D721Med (cell line): ENCODE results near the gene DCDC2.

Source experiments
- DNase-seq: peaks from one replicate; pipeline ENCODE4 v3.0.0; 2011; ENCODE audit warnings: low spot score; ENCODE audit not compliant: insufficient read length
- FAIRE-seq: peaks from 2 replicates; lab custom pipeline; 2011; peaks lifted over from hg19 to GRCh38; lab: Jason Lieb, UNC
- CTCF ChIP-seq: IDR thresholded peaks from 2 replicates; pipeline ENCODE4 v1.5.1; 2012; ENCODE audit warnings: mild to moderate bottlenecking, control low read depth; ENCODE audit not compliant: insufficient read depth; ENCODE audit errors: missing control alignments

The DCDC2 gene

GRCh38 chr6:24154121-24154520 lies 203.7 kb downstream of the DCDC2 start:
- FAIRE-seq (no peak), DNase-seq (no peak)
- no peak for TF ChIP-seq CTCF

GRCh38 chr6:24152014-24152413 lies 205.8 kb downstream of the DCDC2 start:
- FAIRE-seq: no peak
- no peak for DNase-seq
- TF ChIP-seq CTCF: no peak

- no peak for FAIRE-seq
- DNase-seq: no peak
These were observed 208.0 kb downstream of the DCDC2 start for GRCh38 chr6:24149836-24150235.

GRCh38 chr6:24149296-24149695 lies 208.6 kb downstream of the DCDC2 start:
- FAIRE-seq (peak; percentile 38), DNase-seq (no peak)

More at GRCh38 chr6:24149836-24150235, 208.0 kb downstream of the DCDC2 start:
- no peak for TF ChIP-seq CTCF

GRCh38 chr6:24148684-24149083 lies 209.2 kb downstream of the DCDC2 start:
- no peak for DNase-seq
- FAIRE-seq: no peak
- TF ChIP-seq CTCF: no peak

More at GRCh38 chr6:24149296-24149695, 208.6 kb downstream of the DCDC2 start:
- TF ChIP-seq CTCF: no peak

- no peak for TF ChIP-seq CTCF
- FAIRE-seq (no peak), DNase-seq (no peak)
These were observed 209.7 kb downstream of the DCDC2 start for GRCh38 chr6:24148154-24148570.

GRCh38 chr6:24147511-24148153 lies 210.2 kb downstream of the DCDC2 start:
- DNase-seq (no peak), FAIRE-seq (no peak)
- no peak for TF ChIP-seq CTCF
